Heart right ventricle (tissue), 16 donors: Measurements from ENCODE around the gene JUP. TPM values are rescaled to one million over a fixed set of nuclear protein-coding genes. Genes with fewer than 3 reads are reported as not detected.

Experiments
- ATAC-seq, 8 donors: fragments of 200-7000 bp; cut with Tn5 transposase; one replicate each; pipeline ENCODE4 v1.9.1; 2020; ENCODE audit warnings: mild to moderate bottlenecking in 8 of 8, moderate library complexity in 8 of 8, moderate number of reproducible peaks in 1 of 8
- DNase-seq, 2 donors: peaks; one replicate each; pipeline ENCODE4 v3.0.0-alpha.2; 2020
- H3K27ac ChIP-seq, 10 donors: fragments of 200-600 bp; sonication (generic) in 2 of 10; one replicate each; pipeline versions ENCODE4 v1.5.0 to v1.8.0; 2020 to 2022; ENCODE audit warnings: mild to moderate bottlenecking in 3 of 10
- H3K27me3 ChIP-seq, 7 donors: fragments of 200-600 bp; one replicate each; pipeline ENCODE4 v1.8.0; 2021 to 2022; ENCODE audit warnings: mild to moderate bottlenecking in 2 of 7
- H3K36me3 ChIP-seq, 9 donors: fragments of 200-600 bp; sonication (generic) in 1 of 9; one replicate each; pipeline versions ENCODE4 v1.5.0 to v1.8.0; 2020 to 2022; ENCODE audit warnings: mild to moderate bottlenecking in 2 of 9
- H3K4me1 ChIP-seq, 9 donors: fragments of 200-600 bp; sonication (generic) in 1 of 9; one replicate each; pipeline versions ENCODE4 v1.5.0 to v1.8.0; 2020 to 2022; ENCODE audit warnings: mild to moderate bottlenecking in 4 of 9
- H3K4me3 ChIP-seq, 10 donors: fragments of 200-600 bp; sonication (generic) in 2 of 10; one replicate each; pipeline versions ENCODE4 v1.5.0 to v1.8.0; 2020 to 2022; ENCODE audit warnings: mild to moderate bottlenecking in 7 of 10, moderate library complexity in 2 of 10
- H3K9me3 ChIP-seq, 11 donors: fragments of 200-600 bp in 10 of 11; sonication (generic) in 2 of 11; one replicate each; pipeline versions ENCODE4 v1.5.0 to v1.8.0; 2013 to 2022; ENCODE audit warnings: mild to moderate bottlenecking in 2 of 11, control low read depth in 1 of 11, moderate library complexity in 1 of 11
- WGBS, 2 donors: extraction: QIAGEN DNeasy Blood & Tissue Kit; methylation state at CpG; one replicate each; pipeline ENCODE4 v1.1.7; 2013; ENCODE audit warnings: inconsistent platforms in 1 of 2; 5-methylcytosine and 5-hydroxymethylcytosine counted together
- intact Hi-C, 10 donors: fragments of 100-400 bp; cut with DNase I; formaldehyde crosslinking; loops; one replicate each; pipeline versions ENCODE4 v1.11.1 to v1.14.2; 2022
- polyA plus RNA-seq, 2 donors: library from polyadenylated mRNA; stranded (reverse); fragments of 200-250 nt; gene quantifications; one replicate each; pipeline ENCODE4 v1.2.3, GENCODE V29; 2013
- total RNA-seq, 10 donors: library from RNA; stranded (reverse); fragmentation: NEBNext Ultra II Directional in 3 of 10; extraction: Animal tissue kit (Norgen Biotek cat#: 25700) in 3 of 10; gene quantifications; one replicate each; pipeline versions ENCODE4 v1.2.1 to v1.2.4, GENCODE V29; 2021 to 2023
- TF ChIP-seq, protein P1 (sequence below), 9 donors: fragments of 200-600 bp; sonication (generic) in 2 of 9; IDR thresholded peaks; one replicate each; pipeline versions ENCODE4 v1.5.0 to v1.8.0; 2021 to 2022; ENCODE audit warnings: antibody characterized with exemption in 9 of 9, mild to moderate bottlenecking in 5 of 9, moderate library complexity in 1 of 9
- donor health status: Arrhythmogenic right ventricular cardiomyopathy.
- donor health status: ischemic (EF 13 %, LVEDD 7.1; RV severe dilation, severe dysfunction).
- donor health status: healthy with polysubstance abuse.
- donor health status: DM: no; HTN: yes; CAD: no.
- donor health status: DM: no; HTN: no; CAD: no.
- donor health status: ischemic (EF 25% LVEDD 6.9; RV normal size, moderate dysfunction).
- donor health status: ischemic (EF 25% LVEDD 5.7; RV mildly dilated, moderate dysfunction).
- donor health status: healthy.
- donor health status: DM: yes; HTN: yes; CAD: no.
- donor health status: Ischemic cardiomyopathy.
- donor health status: ischemic (EF 35%, LVEDD 5.7; RV mildly dilated, moderate dysfunction).
- donor health status: nonischemic (EF 11% LVEDD 7.7; RV severe dilation, severe dysfunction).
- donor health status: DM: yes; HTN: yes; CAD: no.
- donor health status: PGD.
- donor health status: ischemic (EF 29% LVEDD 5.4; RV normal size, mild dysfunction).
- donor health status: nonischemic (EF 23%, LVEDD 6.1; RV moderate dilation, normal function).

JUP gene
- total and polyA plus RNA-seq, 12 donors = 80.2 to 217 (median 154) TPM

DNA sequence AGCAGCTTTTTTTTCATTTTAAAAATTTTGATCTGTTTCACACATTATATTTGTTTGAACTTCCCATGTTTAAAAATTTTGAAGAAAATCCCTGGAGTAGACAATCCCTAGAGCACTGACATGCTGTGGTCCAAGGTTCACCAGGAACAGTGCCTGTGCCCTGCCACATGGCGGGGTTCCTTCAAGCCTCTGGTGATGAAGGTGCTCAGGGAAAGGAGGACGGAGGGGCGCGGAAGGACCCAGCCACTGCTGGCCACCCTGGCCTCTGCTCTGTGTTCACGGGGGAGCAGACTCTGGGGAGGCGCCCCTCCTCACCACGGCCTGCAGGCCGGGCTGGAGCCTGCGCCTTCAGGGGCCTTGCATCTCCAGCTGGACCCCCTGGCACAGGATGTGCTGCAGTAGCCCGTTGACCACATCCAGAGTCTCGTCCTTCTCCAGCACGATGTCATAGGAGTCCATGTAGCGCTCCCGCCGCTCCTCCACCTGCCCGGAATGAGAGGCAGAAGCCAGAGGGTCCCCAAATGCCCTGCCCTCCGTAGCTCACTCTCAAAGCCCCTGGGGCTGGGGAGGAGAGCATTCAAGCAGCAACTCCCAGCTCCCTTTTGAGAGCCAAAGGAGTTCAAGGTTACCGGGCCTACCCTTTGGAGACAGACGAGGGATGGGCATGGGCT, 38.8 kb upstream of the JUP start:
- DNase-seq (no peak), ATAC-seq (no peak)
- no peaks in the 10 kb centered on the region for H3K9me3 ChIP-seq
- peaks cover 0 to 61% (median 20%) of the 10 kb centered on the region in 9 donors for H3K36me3 ChIP-seq
- H3K4me1 ChIP-seq = no peaks in the 10 kb centered on the region
- intact Hi-C loops = no loop called here
- no peak overlapping the region for H3K27ac ChIP-seq
- H3K4me3 ChIP-seq = no peak overlapping the region
- 89 to 90% methylated on average over 19 of the region's 19 CpGs for WGBS, 2 donors
- no peaks in the 10 kb centered on the region for H3K27me3 ChIP-seq
- TF ChIP-seq, protein P1, sequence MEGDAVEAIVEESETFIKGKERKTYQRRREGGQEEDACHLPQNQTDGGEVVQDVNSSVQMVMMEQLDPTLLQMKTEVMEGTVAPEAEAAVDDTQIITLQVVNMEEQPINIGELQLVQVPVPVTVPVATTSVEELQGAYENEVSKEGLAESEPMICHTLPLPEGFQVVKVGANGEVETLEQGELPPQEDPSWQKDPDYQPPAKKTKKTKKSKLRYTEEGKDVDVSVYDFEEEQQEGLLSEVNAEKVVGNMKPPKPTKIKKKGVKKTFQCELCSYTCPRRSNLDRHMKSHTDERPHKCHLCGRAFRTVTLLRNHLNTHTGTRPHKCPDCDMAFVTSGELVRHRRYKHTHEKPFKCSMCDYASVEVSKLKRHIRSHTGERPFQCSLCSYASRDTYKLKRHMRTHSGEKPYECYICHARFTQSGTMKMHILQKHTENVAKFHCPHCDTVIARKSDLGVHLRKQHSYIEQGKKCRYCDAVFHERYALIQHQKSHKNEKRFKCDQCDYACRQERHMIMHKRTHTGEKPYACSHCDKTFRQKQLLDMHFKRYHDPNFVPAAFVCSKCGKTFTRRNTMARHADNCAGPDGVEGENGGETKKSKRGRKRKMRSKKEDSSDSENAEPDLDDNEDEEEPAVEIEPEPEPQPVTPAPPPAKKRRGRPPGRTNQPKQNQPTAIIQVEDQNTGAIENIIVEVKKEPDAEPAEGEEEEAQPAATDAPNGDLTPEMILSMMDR (IDR thresholded peaks at IDR 0.05) = no peak

DNA sequence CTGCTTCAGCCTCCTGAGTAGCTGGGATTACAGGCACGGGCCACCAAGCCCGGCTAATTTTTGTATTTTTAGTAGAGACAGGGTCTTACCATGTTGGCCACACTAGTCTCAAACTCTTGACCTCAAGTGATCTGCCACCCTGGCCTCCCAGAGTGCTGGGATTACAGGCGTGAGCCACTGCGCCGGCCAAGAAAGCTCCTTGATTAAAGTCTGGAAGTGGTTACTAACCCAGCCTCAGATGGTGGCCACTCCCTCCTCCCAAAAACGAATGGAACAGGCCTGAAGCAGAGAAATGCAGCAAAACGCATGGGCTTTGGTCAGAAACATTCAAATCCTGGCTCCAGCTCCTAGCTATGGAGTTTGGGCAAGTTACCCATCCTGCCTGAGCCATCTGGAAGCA, 37.6 kb upstream of the JUP start:
- TF ChIP-seq, protein P1 (IDR thresholded peaks at IDR 0.05) = no peak
- DNase-seq (no peak), ATAC-seq (no peak)
- Histone ChIP-seq H3K4me1 (no peaks in the 10 kb centered on the region), H3K36me3 (peaks cover 0 to 51% (median 10%) of the 10 kb centered on the region in 9 donors), H3K27ac (no peak overlapping the region), H3K9me3 (no peaks in the 10 kb centered on the region), H3K27me3 (no peaks in the 10 kb centered on the region), H3K4me3 (no peak overlapping the region)
- intact Hi-C loops = no loop called here
- WGBS, 2 donors = 66 to 69% methylated on average over 7 of the region's 7 CpGs

DNA sequence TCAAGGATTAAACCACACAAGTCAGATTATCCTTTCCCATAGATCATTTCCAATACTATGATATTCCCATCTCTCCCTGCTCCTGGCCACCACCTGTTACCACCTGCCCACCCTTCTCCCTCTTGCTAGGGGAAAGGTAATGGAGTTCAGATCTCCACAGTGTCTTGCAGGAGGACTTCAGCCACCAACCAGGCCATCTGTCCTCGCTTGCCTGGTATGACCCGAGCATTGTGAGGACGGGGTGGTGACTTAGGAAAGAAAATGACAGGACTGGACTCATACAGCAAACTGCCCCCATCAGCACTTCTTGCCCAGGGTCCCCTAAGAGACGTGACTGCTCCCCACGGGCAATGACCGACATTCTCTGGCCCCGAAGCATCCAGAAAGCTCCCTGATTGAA, 37.1 kb upstream of the JUP start:
- TF ChIP-seq, protein P1 (IDR thresholded peaks at IDR 0.05) = no peak
- ATAC-seq (no peak), DNase-seq (no peak)
- intact Hi-C loops = no loop called here
- H3K4me3 ChIP-seq = no peak overlapping the region
- H3K27ac ChIP-seq = no peak overlapping the region
- WGBS, 2 donors = 89 to 92% methylated on average over 7 of the region's 7 CpGs
- H3K4me1 ChIP-seq = no peaks in the 10 kb centered on the region
- H3K36me3 ChIP-seq = peaks cover 0 to 45% (median 10%) of the 10 kb centered on the region in 9 donors
- H3K9me3 ChIP-seq = no peaks in the 10 kb centered on the region
- H3K27me3 ChIP-seq = no peaks in the 10 kb centered on the region

DNA sequence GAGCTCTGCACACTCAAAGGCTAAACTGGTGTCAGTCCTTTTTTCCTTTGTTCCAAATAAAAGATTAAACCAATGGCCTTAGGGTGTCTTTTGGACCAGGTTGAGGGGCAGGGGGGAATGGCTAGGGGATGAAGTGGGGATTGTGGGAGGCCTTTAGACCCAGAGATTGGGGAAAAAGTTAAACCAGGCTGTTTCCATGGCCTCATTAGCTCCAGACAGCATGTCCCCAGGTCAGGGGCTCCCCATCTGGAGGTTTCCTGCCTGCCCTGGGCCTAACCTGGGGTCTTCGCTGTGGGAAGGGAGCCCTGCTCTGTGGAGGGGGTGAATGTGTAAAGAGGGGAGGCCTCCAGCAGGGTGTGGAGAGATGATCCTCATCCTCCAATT, 36.6 kb upstream of the JUP start:
- ATAC-seq = no peak
- TF ChIP-seq, protein P1 (IDR thresholded peaks at IDR 0.05) = no peak
- no peaks in the 10 kb centered on the region for H3K4me1 ChIP-seq
- DNase-seq = no peak
- H3K27me3 ChIP-seq = no peaks in the 10 kb centered on the region
- intact Hi-C loops = no loop called here
- H3K36me3 ChIP-seq = peaks cover 0 to 45% (median 10%) of the 10 kb centered on the region in 9 donors
- H3K4me3 ChIP-seq = no peak overlapping the region
- 90 to 93% methylated on average over 1 of the region's 1 CpG for WGBS, 2 donors
- no peak overlapping the region for H3K27ac ChIP-seq
- H3K9me3 ChIP-seq = no peaks in the 10 kb centered on the region
